Activated naive CD4-positive, alpha-beta T cell (primary cell): ENCODE measurements around the gene KAZN.

Source experiments
- DNase-seq, 4 experiments: peaks; one replicate each; lab custom pipeline; 2025; lab: John Stamatoyannopoulos, UW

Gene KAZN

GRCh38 chr1:14743368-14743767 lies 144.9 kb downstream of the KAZN start:
- no peak for DNase-seq

- no peak for DNase-seq
Measured at GRCh38 chr1:14745001-14745720, 146.7 kb downstream of the KAZN start.

GRCh38 chr1:14745789-14746188 lies 147.3 kb downstream of the KAZN start:
- no peak for DNase-seq

- no peak for DNase-seq
Measured at GRCh38 chr1:14746393-14746792, 147.9 kb downstream of the KAZN start.

GRCh38 chr1:14748151-14748550 lies 149.7 kb downstream of the KAZN start:
- DNase-seq = no peak

- no peak for DNase-seq
Measured at GRCh38 chr1:14748977-14749376, 150.5 kb downstream of the KAZN start.

GRCh38 chr1:14750490-14750889 lies 152.0 kb downstream of the KAZN start:
- no peak for DNase-seq

GRCh38 chr1:14755518-14756252 lies 157.2 kb downstream of the KAZN start:
- DNase-seq = no peak

GRCh38 chr1:14756589-14757285 lies 158.3 kb downstream of the KAZN start:
- no peak for DNase-seq

GRCh38 chr1:14757286-14757625 lies 158.8 kb downstream of the KAZN start:
- DNase-seq = no peak

- no peak for DNase-seq
Measured at GRCh38 chr1:14759042-14759818, 160.7 kb downstream of the KAZN start.

GRCh38 chr1:14759843-14760242 lies 161.4 kb downstream of the KAZN start:
- no peak for DNase-seq

GRCh38 chr1:14760780-14761179 lies 162.3 kb downstream of the KAZN start:
- DNase-seq = no peak

GRCh38 chr1:14761291-14762153 lies 163.0 kb downstream of the KAZN start:
- no peak for DNase-seq

GRCh38 chr1:14763977-14764376 lies 165.5 kb downstream of the KAZN start:
- no peak for DNase-seq

- DNase-seq = no peak
Measured at GRCh38 chr1:14765773-14766172, 167.3 kb downstream of the KAZN start.

GRCh38 chr1:14767075-14767474 lies 168.6 kb downstream of the KAZN start:
- no peak for DNase-seq

- no peak for DNase-seq
Measured at GRCh38 chr1:14768582-14769304, 170.3 kb downstream of the KAZN start.

- no peak for DNase-seq
Measured at GRCh38 chr1:14769486-14770274, 171.2 kb downstream of the KAZN start.
